ENCODE results near the gene ARSD. TPM values are rescaled to one million over a fixed set of nuclear protein-coding genes. Genes with fewer than 3 reads are reported as not detected.

The ARSD gene
- total RNA-seq, 1 experiment from 2014 or later: 3.0 TPM

DNA sequence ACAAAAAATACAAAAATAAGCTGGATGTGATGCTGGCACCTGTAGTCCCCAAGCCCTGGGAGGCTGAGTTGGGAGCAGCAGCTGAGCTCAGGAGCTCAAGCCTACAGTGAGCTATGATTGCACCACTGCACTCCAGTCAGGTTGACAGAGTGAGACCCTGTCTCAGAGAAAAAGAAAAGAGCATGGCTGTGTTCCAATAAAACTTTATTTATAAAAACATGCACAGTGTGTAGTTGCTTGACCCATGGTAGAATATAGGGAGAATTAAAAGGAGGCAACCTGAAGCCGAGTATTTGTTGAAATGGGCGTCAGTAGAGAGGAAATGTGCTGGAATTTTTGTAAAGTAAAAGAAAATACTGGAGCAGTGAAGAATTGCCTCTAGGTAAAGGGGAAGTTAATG, 73.4 kb downstream of the ARSD start (continued):
- TF ChIP-seq, protein P1, sequence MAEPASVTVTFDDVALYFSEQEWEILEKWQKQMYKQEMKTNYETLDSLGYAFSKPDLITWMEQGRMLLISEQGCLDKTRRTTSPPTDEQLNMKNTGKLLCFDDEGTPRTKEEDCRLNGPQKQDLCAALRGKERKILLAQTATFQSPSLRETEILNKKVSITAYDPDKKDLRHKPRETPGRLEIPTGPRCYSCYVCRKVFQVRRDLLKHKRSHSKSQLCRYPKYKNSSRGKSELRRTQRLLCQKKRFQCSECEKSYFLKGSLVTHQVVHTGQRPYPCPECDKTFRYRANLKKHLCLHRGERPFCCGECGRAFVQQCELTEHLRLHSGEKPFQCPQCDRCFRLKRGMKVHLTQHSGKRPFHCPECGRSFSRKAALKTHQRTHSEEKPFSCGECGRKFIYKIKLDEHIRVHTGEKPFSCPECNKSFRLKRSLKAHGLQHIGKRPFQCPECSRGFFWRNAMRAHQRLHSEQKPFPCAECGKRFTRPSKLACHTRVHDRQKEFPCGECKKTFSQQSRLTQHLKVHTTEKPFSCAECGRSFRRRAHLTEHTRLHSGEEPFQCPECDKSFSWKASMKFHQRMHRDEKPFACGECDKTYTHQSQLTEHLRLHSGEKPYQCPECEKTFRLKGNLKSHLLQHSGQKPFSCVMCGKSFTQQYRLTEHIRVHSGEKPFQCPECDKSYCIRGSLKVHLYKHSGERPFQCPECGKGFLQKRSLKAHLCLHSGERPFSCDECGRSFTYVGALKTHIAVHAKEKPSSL (CRISPR knock-in tag; conservative IDR thresholded peaks at IDR 0.05): no peak
- TF ChIP-seq, protein P2, sequence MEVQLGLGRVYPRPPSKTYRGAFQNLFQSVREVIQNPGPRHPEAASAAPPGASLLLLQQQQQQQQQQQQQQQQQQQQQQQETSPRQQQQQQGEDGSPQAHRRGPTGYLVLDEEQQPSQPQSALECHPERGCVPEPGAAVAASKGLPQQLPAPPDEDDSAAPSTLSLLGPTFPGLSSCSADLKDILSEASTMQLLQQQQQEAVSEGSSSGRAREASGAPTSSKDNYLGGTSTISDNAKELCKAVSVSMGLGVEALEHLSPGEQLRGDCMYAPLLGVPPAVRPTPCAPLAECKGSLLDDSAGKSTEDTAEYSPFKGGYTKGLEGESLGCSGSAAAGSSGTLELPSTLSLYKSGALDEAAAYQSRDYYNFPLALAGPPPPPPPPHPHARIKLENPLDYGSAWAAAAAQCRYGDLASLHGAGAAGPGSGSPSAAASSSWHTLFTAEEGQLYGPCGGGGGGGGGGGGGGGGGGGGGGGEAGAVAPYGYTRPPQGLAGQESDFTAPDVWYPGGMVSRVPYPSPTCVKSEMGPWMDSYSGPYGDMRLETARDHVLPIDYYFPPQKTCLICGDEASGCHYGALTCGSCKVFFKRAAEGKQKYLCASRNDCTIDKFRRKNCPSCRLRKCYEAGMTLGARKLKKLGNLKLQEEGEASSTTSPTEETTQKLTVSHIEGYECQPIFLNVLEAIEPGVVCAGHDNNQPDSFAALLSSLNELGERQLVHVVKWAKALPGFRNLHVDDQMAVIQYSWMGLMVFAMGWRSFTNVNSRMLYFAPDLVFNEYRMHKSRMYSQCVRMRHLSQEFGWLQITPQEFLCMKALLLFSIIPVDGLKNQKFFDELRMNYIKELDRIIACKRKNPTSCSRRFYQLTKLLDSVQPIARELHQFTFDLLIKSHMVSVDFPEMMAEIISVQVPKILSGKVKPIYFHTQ (CRISPR knock-in tag; IDR thresholded peaks at IDR 0.05): no peak

DNA sequence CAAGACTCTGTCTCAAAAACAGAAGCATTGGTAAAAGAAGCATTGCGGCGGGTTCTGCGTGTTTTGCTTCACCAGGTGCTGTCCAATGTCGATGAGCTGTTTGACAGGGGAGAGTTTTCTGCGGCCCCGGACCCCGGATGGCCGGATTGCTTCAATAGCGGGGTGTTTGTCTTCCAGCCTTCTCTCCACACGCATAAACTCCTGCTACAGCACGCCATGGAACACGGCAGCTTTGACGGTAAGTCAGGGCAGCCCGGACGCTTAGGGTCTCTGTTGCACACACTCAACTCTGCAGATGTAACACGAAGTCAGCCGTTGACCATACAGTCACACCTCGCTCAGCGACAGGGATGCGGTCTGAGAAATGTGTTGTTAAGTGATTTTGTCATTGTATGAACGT, 74.2 kb downstream of the ARSD start:
- Mint-ChIP-seq H3K4me3 (no peak overlapping the region), H3K36me3 (peaks cover 31% of the 10 kb centered on the region), H3K4me1 (peaks cover 9% of the 10 kb centered on the region), H3K27ac (no peak overlapping the region), H3K9me3 (no peaks in the 10 kb centered on the region), H3K27me3 (ENCODE audit: low read depth) (no peaks in the 10 kb centered on the region)
- ATAC-seq (no peak), DNase-seq (ENCODE audit: low spot score) (no peak)
- ChIA-PET CTCF (no interaction called here), POLR2A (no interaction called here)
- no peak for TF ChIP-seq SMAD3 (CRISPR knock-in tag; IDR thresholded peaks at IDR 0.05; ENCODE audit: borderline replicate concordance)
- TF ChIP-seq, protein P3, sequence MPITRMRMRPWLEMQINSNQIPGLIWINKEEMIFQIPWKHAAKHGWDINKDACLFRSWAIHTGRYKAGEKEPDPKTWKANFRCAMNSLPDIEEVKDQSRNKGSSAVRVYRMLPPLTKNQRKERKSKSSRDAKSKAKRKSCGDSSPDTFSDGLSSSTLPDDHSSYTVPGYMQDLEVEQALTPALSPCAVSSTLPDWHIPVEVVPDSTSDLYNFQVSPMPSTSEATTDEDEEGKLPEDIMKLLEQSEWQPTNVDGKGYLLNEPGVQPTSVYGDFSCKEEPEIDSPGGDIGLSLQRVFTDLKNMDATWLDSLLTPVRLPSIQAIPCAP (CRISPR knock-in tag; IDR thresholded peaks at IDR 0.05): no peak
- TF ChIP-seq CREM (CRISPR knock-in tag; IDR thresholded peaks at IDR 0.05): no peak
- TF ChIP-seq, protein P4, sequence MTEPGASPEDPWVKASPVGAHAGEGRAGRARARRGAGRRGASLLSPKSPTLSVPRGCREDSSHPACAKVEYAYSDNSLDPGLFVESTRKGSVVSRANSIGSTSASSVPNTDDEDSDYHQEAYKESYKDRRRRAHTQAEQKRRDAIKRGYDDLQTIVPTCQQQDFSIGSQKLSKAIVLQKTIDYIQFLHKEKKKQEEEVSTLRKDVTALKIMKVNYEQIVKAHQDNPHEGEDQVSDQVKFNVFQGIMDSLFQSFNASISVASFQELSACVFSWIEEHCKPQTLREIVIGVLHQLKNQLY (CRISPR knock-in tag; IDR thresholded peaks at IDR 0.05): no peak
- TF ChIP-seq ZBTB21 (CRISPR knock-in tag; IDR thresholded peaks at IDR 0.05; ENCODE audit: borderline replicate concordance): no peak
- TF ChIP-seq, protein P5, sequence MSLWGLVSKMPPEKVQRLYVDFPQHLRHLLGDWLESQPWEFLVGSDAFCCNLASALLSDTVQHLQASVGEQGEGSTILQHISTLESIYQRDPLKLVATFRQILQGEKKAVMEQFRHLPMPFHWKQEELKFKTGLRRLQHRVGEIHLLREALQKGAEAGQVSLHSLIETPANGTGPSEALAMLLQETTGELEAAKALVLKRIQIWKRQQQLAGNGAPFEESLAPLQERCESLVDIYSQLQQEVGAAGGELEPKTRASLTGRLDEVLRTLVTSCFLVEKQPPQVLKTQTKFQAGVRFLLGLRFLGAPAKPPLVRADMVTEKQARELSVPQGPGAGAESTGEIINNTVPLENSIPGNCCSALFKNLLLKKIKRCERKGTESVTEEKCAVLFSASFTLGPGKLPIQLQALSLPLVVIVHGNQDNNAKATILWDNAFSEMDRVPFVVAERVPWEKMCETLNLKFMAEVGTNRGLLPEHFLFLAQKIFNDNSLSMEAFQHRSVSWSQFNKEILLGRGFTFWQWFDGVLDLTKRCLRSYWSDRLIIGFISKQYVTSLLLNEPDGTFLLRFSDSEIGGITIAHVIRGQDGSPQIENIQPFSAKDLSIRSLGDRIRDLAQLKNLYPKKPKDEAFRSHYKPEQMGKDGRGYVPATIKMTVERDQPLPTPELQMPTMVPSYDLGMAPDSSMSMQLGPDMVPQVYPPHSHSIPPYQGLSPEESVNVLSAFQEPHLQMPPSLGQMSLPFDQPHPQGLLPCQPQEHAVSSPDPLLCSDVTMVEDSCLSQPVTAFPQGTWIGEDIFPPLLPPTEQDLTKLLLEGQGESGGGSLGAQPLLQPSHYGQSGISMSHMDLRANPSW (CRISPR knock-in tag; conservative IDR thresholded peaks at IDR 0.05; ENCODE audit: low read depth): no peak
- TF ChIP-seq CREB1 (CRISPR knock-in tag; IDR thresholded peaks at IDR 0.05): no peak
- TF ChIP-seq, protein P6, sequence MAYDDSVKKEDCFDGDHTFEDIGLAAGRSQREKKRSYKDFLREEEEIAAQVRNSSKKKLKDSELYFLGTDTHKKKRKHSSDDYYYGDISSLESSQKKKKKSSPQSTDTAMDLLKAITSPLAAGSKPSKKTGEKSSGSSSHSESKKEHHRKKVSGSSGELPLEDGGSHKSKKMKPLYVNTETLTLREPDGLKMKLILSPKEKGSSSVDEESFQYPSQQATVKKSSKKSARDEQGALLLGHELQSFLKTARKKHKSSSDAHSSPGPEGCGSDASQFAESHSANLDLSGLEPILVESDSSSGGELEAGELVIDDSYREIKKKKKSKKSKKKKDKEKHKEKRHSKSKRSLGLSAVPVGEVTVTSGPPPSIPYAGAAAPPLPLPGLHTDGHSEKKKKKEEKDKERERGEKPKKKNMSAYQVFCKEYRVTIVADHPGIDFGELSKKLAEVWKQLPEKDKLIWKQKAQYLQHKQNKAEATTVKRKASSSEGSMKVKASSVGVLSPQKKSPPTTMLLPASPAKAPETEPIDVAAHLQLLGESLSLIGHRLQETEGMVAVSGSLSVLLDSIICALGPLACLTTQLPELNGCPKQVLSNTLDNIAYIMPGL (CRISPR knock-in tag; IDR thresholded peaks at IDR 0.05): no peak
- TF ChIP-seq, protein P7, sequence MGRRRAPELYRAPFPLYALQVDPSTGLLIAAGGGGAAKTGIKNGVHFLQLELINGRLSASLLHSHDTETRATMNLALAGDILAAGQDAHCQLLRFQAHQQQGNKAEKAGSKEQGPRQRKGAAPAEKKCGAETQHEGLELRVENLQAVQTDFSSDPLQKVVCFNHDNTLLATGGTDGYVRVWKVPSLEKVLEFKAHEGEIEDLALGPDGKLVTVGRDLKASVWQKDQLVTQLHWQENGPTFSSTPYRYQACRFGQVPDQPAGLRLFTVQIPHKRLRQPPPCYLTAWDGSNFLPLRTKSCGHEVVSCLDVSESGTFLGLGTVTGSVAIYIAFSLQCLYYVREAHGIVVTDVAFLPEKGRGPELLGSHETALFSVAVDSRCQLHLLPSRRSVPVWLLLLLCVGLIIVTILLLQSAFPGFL (CRISPR knock-in tag; IDR thresholded peaks at IDR 0.05; ENCODE audit: borderline replicate concordance): no peak
- TF ChIP-seq, protein P8, sequence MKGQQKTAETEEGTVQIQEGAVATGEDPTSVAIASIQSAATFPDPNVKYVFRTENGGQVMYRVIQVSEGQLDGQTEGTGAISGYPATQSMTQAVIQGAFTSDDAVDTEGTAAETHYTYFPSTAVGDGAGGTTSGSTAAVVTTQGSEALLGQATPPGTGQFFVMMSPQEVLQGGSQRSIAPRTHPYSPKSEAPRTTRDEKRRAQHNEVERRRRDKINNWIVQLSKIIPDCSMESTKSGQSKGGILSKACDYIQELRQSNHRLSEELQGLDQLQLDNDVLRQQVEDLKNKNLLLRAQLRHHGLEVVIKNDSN (CRISPR knock-in tag; IDR thresholded peaks at IDR 0.05): no peak
- TF ChIP-seq, protein P9, sequence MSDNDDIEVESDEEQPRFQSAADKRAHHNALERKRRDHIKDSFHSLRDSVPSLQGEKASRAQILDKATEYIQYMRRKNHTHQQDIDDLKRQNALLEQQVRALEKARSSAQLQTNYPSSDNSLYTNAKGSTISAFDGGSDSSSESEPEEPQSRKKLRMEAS (CRISPR knock-in tag; IDR thresholded peaks at IDR 0.05): no peak
- no peak for TF ChIP-seq ETV6 (CRISPR knock-in tag; IDR thresholded peaks at IDR 0.05)
- TF ChIP-seq, protein P10, sequence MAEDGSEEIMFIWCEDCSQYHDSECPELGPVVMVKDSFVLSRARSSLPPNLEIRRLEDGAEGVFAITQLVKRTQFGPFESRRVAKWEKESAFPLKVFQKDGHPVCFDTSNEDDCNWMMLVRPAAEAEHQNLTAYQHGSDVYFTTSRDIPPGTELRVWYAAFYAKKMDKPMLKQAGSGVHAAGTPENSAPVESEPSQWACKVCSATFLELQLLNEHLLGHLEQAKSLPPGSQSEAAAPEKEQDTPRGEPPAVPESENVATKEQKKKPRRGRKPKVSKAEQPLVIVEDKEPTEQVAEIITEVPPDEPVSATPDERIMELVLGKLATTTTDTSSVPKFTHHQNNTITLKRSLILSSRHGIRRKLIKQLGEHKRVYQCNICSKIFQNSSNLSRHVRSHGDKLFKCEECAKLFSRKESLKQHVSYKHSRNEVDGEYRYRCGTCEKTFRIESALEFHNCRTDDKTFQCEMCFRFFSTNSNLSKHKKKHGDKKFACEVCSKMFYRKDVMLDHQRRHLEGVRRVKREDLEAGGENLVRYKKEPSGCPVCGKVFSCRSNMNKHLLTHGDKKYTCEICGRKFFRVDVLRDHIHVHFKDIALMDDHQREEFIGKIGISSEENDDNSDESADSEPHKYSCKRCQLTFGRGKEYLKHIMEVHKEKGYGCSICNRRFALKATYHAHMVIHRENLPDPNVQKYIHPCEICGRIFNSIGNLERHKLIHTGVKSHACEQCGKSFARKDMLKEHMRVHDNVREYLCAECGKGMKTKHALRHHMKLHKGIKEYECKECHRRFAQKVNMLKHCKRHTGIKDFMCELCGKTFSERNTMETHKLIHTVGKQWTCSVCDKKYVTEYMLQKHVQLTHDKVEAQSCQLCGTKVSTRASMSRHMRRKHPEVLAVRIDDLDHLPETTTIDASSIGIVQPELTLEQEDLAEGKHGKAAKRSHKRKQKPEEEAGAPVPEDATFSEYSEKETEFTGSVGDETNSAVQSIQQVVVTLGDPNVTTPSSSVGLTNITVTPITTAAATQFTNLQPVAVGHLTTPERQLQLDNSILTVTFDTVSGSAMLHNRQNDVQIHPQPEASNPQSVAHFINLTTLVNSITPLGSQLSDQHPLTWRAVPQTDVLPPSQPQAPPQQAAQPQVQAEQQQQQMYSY (CRISPR knock-in tag; IDR thresholded peaks at IDR 0.05): no peak
- TF ChIP-seq, protein P1 (CRISPR knock-in tag; conservative IDR thresholded peaks at IDR 0.05): no peak
